ENCODE measurements around the gene WDR35. TPM values are rescaled to one million over a fixed set of nuclear protein-coding genes. Genes with fewer than 3 reads are reported as not detected.

WDR35 gene
- total RNA-seq, 2 experiments from 2014 or later = 2.9 to 3.9 TPM

- peak overlapping the region; percentile 76 for H3K27ac Mint-ChIP-seq
Observed at GRCh38 chr2:19971691-19972090, 18.2 kb downstream of the WDR35 start.

GRCh38 chr2:19963386-19963785 is 26.5 kb downstream of the WDR35 start:
- H3K4me3 Mint-ChIP-seq = no peak overlapping the region
- no peaks in the 10 kb centered on the region for H3K27me3 Mint-ChIP-seq (ENCODE audit: low read depth)
- no peaks in the 10 kb centered on the region for H3K4me1 Mint-ChIP-seq (ENCODE audit: low read depth)
- ATAC-seq (no peak), DNase-seq (no peak)
- no peak overlapping the region for H3K27ac Mint-ChIP-seq
- no peaks in the 10 kb centered on the region for H3K36me3 Mint-ChIP-seq (ENCODE audit: low read depth)
- ChIA-PET POLR2A (no interaction called here), CTCF (no interaction called here)
- no peaks in the 10 kb centered on the region for H3K9me3 Mint-ChIP-seq (ENCODE audit: insufficient read depth)

More at GRCh38 chr2:19971691-19972090, 18.2 kb downstream of the WDR35 start:
- POLR2A ChIA-PET = no interaction called here
- H3K4me3 Mint-ChIP-seq = no peak overlapping the region
- peaks cover 2% of the 10 kb centered on the region for H3K36me3 Mint-ChIP-seq (ENCODE audit: low read depth)
- H3K4me1 Mint-ChIP-seq (ENCODE audit: low read depth) = peaks cover 12% of the 10 kb centered on the region
- CTCF ChIA-PET = interaction anchor here (0.9 kb wide), 1 partner anchor 29 kb away, joined by 3 read pairs; no protein-coding TSS in a partner anchor
- peak; percentile 78 for ATAC-seq
- H3K27me3 Mint-ChIP-seq (ENCODE audit: low read depth) = no peaks in the 10 kb centered on the region
- DNase-seq = peak; percentile 32
- H3K9me3 Mint-ChIP-seq (ENCODE audit: insufficient read depth) = no peaks in the 10 kb centered on the region

GRCh38 chr2:19955544-19956422 is 34.1 kb downstream of the WDR35 start:
- CTCF ChIA-PET = interaction anchor here (0.6 to 2.9 kb wide), 13 partner anchors 9 to 188 kb away, joined by 3 to 17 read pairs (median 5); no protein-coding TSS in a partner anchor
- H3K4me3 Mint-ChIP-seq = no peak overlapping the region

GRCh38 chr2:19949071-19949470 is 40.8 kb downstream of the WDR35 start:
- no peak overlapping the region for H3K4me3 Mint-ChIP-seq
- ATAC-seq (no peak), DNase-seq (no peak)
- CTCF ChIA-PET = no interaction called here
- H3K36me3 Mint-ChIP-seq (ENCODE audit: low read depth) = no peaks in the 10 kb centered on the region
- H3K27me3 Mint-ChIP-seq (ENCODE audit: low read depth) = no peaks in the 10 kb centered on the region
- POLR2A ChIA-PET = no interaction called here
- no peaks in the 10 kb centered on the region for H3K9me3 Mint-ChIP-seq (ENCODE audit: insufficient read depth)
- H3K4me1 Mint-ChIP-seq (ENCODE audit: low read depth) = no peaks in the 10 kb centered on the region
- H3K27ac Mint-ChIP-seq = no peak overlapping the region

More at GRCh38 chr2:19955544-19956422, 34.1 kb downstream of the WDR35 start:
- peak; percentile 89 for ATAC-seq
- H3K4me1 Mint-ChIP-seq (ENCODE audit: low read depth) = no peaks in the 10 kb centered on the region
- peak; percentile 69 for DNase-seq
- POLR2A ChIA-PET = no interaction called here
- H3K27me3 Mint-ChIP-seq (ENCODE audit: low read depth) = no peaks in the 10 kb centered on the region
- H3K36me3 Mint-ChIP-seq (ENCODE audit: low read depth) = no peaks in the 10 kb centered on the region
- no peaks in the 10 kb centered on the region for H3K9me3 Mint-ChIP-seq (ENCODE audit: insufficient read depth)
- no peak overlapping the region for H3K27ac Mint-ChIP-seq

GRCh38 chr2:19947184-19947940 is 42.5 kb downstream of the WDR35 start:
- Mint-ChIP-seq H3K4me3 (no peak overlapping the region), H3K27ac (no peak overlapping the region), H3K36me3 (ENCODE audit: low read depth) (no peaks in the 10 kb centered on the region), H3K4me1 (ENCODE audit: low read depth) (no peaks in the 10 kb centered on the region), H3K27me3 (ENCODE audit: low read depth) (no peaks in the 10 kb centered on the region), H3K9me3 (ENCODE audit: insufficient read depth) (no peaks in the 10 kb centered on the region)
- DNase-seq (no peak), ATAC-seq (no peak)
- POLR2A ChIA-PET = no interaction called here
- CTCF ChIA-PET = interaction anchor here (1.1 kb wide), 1 partner anchor 8 kb away, joined by 5 read pairs; no protein-coding TSS in a partner anchor

GRCh38 chr2:19944205-19944845 is 45.6 kb downstream of the WDR35 start:
- ChIA-PET CTCF (interaction anchor here (1.0 kb wide), 1 partner anchor 11 kb away, joined by 4 read pairs; no protein-coding TSS in a partner anchor), POLR2A (no interaction called here)
- ATAC-seq = no peak
- no peaks in the 10 kb centered on the region for H3K36me3 Mint-ChIP-seq (ENCODE audit: low read depth)
- H3K27ac Mint-ChIP-seq = no peak overlapping the region
- H3K9me3 Mint-ChIP-seq (ENCODE audit: insufficient read depth) = no peaks in the 10 kb centered on the region
- no peak overlapping the region for H3K4me3 Mint-ChIP-seq
- H3K4me1 Mint-ChIP-seq (ENCODE audit: low read depth) = no peaks in the 10 kb centered on the region
- no peaks in the 10 kb centered on the region for H3K27me3 Mint-ChIP-seq (ENCODE audit: low read depth)
- no peak for DNase-seq

GRCh38 chr2:19943189-19943588 is 46.7 kb downstream of the WDR35 start:
- POLR2A ChIA-PET = no interaction called here
- CTCF ChIA-PET = interaction anchor here (0.9 to 1.3 kb wide), 5 partner anchors 10 to 155 kb away, joined by 3 to 5 read pairs (median 3); no protein-coding TSS in a partner anchor
- H3K9me3 Mint-ChIP-seq (ENCODE audit: insufficient read depth) = no peaks in the 10 kb centered on the region

GRCh38 chr2:19942199-19942598 is 47.7 kb downstream of the WDR35 start:
- no peak overlapping the region for H3K27ac Mint-ChIP-seq
- H3K36me3 Mint-ChIP-seq (ENCODE audit: low read depth) = peaks cover 2% of the 10 kb centered on the region
- no peaks in the 10 kb centered on the region for H3K27me3 Mint-ChIP-seq (ENCODE audit: low read depth)
- ChIA-PET CTCF (interaction anchor here (0.9 to 1.3 kb wide), 4 partner anchors 11 to 156 kb away, joined by 3 to 4 read pairs (median 3); no protein-coding TSS in a partner anchor), POLR2A (no interaction called here)
- H3K4me3 Mint-ChIP-seq = no peak overlapping the region
- DNase-seq (no peak), ATAC-seq (no peak)
- H3K9me3 Mint-ChIP-seq (ENCODE audit: insufficient read depth) = no peaks in the 10 kb centered on the region
- no peaks in the 10 kb centered on the region for H3K4me1 Mint-ChIP-seq (ENCODE audit: low read depth)

More at GRCh38 chr2:19943189-19943588, 46.7 kb downstream of the WDR35 start:
- Mint-ChIP-seq H3K4me1 (ENCODE audit: low read depth) (no peaks in the 10 kb centered on the region), H3K36me3 (ENCODE audit: low read depth) (no peaks in the 10 kb centered on the region), H3K4me3 (no peak overlapping the region), H3K27me3 (ENCODE audit: low read depth) (no peaks in the 10 kb centered on the region), H3K27ac (no peak overlapping the region)
- DNase-seq (no peak), ATAC-seq (no peak)

- no peak overlapping the region for H3K4me3 Mint-ChIP-seq
- ATAC-seq (no peak), DNase-seq (no peak)
- no peaks in the 10 kb centered on the region for H3K9me3 Mint-ChIP-seq (ENCODE audit: insufficient read depth)
- H3K27me3 Mint-ChIP-seq (ENCODE audit: low read depth) = no peaks in the 10 kb centered on the region
- H3K27ac Mint-ChIP-seq = no peak overlapping the region
- H3K36me3 Mint-ChIP-seq (ENCODE audit: low read depth) = peaks cover 8% of the 10 kb centered on the region
- ChIA-PET CTCF (no interaction called here), POLR2A (no interaction called here)
- no peaks in the 10 kb centered on the region for H3K4me1 Mint-ChIP-seq (ENCODE audit: low read depth)
Observed at GRCh38 chr2:19937004-19937403, 52.9 kb downstream of the WDR35 start.

- DNase-seq = no peak
- Mint-ChIP-seq H3K36me3 (ENCODE audit: low read depth) (peaks cover 9% of the 10 kb centered on the region), H3K4me1 (ENCODE audit: low read depth) (no peaks in the 10 kb centered on the region), H3K27me3 (ENCODE audit: low read depth) (no peaks in the 10 kb centered on the region), H3K27ac (no peak overlapping the region), H3K4me3 (no peak overlapping the region), H3K9me3 (ENCODE audit: insufficient read depth) (no peaks in the 10 kb centered on the region)
- CTCF ChIA-PET = interaction anchor here (0.7 to 1.4 kb wide), 4 partner anchors 19 to 349 kb away, joined by 3 read pairs; no protein-coding TSS in a partner anchor
- no peak for ATAC-seq
- POLR2A ChIA-PET = no interaction called here
Observed at GRCh38 chr2:19936203-19936602, 53.7 kb downstream of the WDR35 start.

GRCh38 chr2:19933351-19933981 is 56.4 kb downstream of the WDR35 start:
- DNase-seq = no peak
- peaks cover 20% of the 10 kb centered on the region for H3K36me3 Mint-ChIP-seq (ENCODE audit: low read depth)
- H3K4me1 Mint-ChIP-seq (ENCODE audit: low read depth) = no peaks in the 10 kb centered on the region
- H3K27me3 Mint-ChIP-seq (ENCODE audit: low read depth) = no peaks in the 10 kb centered on the region
- peaks cover 1% of the 10 kb centered on the region for H3K9me3 Mint-ChIP-seq (ENCODE audit: insufficient read depth)
- ATAC-seq = no peak
- ChIA-PET CTCF (interaction anchor here (1.0 kb wide), 2 partner anchors 82 to 165 kb away, joined by 3 read pairs; no protein-coding TSS in a partner anchor), POLR2A (no interaction called here)
- no peak overlapping the region for H3K4me3 Mint-ChIP-seq
- H3K27ac Mint-ChIP-seq = no peak overlapping the region

Data from activated CD8-positive, alpha-beta T cell treated with anti-CD3 and anti-CD28 coated beads, Interleukin-2, amount 10 ng/mL, durations not matched to agents 7 days and 5 days (primary cell).